H1 (cell line): ENCODE measurements around the gene RFX2. TPM values are rescaled to one million over a fixed set of nuclear protein-coding genes. Genes with fewer than 3 reads are reported as not detected.

Experiments
- ASH2L ChIP-seq: fragments of 200-600, 300-600 bp; sonication (generic); IDR thresholded peaks from one replicate; pipeline ENCODE4 v1.7.1; 2017; ENCODE audit warnings: low read length
- NANOG ChIP-seq: IDR thresholded peaks from 2 replicates; pipeline ENCODE4 v1.6.1; 2011; ENCODE audit warnings: low read length, low read depth, mild to moderate bottlenecking, inconsistent platforms; ENCODE audit not compliant: insufficient read depth, poor library complexity, severe bottlenecking
- SIN3A ChIP-seq, 2 experiments: IDR thresholded peaks in 1 of 2; conservative IDR thresholded peaks in 1 of 2; 2 replicates each; pipeline ENCODE4 v1.6.1; 2011 to 2012; ENCODE audit warnings: low read length in 2 of 2, improper control_type of control experiment in 1 of 2, low read depth in 1 of 2, mild to moderate bottlenecking in 1 of 2
- TCF12 ChIP-seq: IDR thresholded peaks from 2 replicates; pipeline ENCODE4 v1.6.1; 2011; ENCODE audit warnings: low read depth, mild to moderate bottlenecking, low read length
- YY1 ChIP-seq: IDR thresholded peaks from 2 replicates; pipeline ENCODE4 v1.6.1; 2011; ENCODE audit warnings: low read depth, mild to moderate bottlenecking, low read length
- polyA plus RNA-seq, 7 experiments: library from polyadenylated mRNA; depleted of rRNA in 3 of 7; stranded (reverse) in 5 of 7; unstranded in 2 of 7; fragments of >200 nt in 5 of 7; fragments of 200-250 nt in 2 of 7; gene quantifications; 1 replicate in 5 of 7; 2 replicates in 1 of 7; 4 replicates in 1 of 7; pipeline versions ENCODE4 v1.2.1 to v1.2.3, GENCODE V29; 2011 to 2013; ENCODE audit warnings: missing spikeins in 2 of 7, mixed read lengths in 2 of 7
- total RNA-seq: library from RNA; stranded (reverse); fragmentation: NEBNext Ultra II Directional; extraction: Animal tissue kit (Norgen Biotek cat#: 25700); gene quantifications from 2 replicates; pipeline ENCODE4 v1.2.1, GENCODE V29; 2021
- TF ChIP-seq, protein P1 (sequence below): fragments of 300-600 bp; sonication (generic); IDR thresholded peaks from 2 replicates; pipeline ENCODE4 v1.7.1; 2012; ENCODE audit warnings: low read length, moderate library complexity, mild to moderate bottlenecking, inconsistent platforms; ENCODE audit not compliant: insufficient replicate concordance
- TF ChIP-seq, protein P2 (sequence below), 3 experiments: IDR thresholded peaks; 1 replicate in 2 of 3; 2 replicates in 1 of 3; pipeline versions ENCODE4 v1.5.1 to v1.6.1; 2011; ENCODE audit warnings: low read length in 3 of 3, mild to moderate bottlenecking in 3 of 3, inconsistent platforms in 2 of 3, low read depth in 1 of 3, moderate library complexity in 1 of 3; ENCODE audit not compliant: insufficient read depth in 1 of 3; ENCODE audit errors: control extremely low read depth in 1 of 3
- TF ChIP-seq, protein P3 (sequence below): IDR thresholded peaks from 2 replicates; pipeline ENCODE4 v1.6.1; 2012; ENCODE audit warnings: inconsistent platforms

The RFX2 gene
- total and polyA plus RNA-seq, 2 of the 8 experiments (the other 6 are each of a cell fraction or from before 2014, with no cell fraction given): 4.8 to 5.3 TPM

DNA sequence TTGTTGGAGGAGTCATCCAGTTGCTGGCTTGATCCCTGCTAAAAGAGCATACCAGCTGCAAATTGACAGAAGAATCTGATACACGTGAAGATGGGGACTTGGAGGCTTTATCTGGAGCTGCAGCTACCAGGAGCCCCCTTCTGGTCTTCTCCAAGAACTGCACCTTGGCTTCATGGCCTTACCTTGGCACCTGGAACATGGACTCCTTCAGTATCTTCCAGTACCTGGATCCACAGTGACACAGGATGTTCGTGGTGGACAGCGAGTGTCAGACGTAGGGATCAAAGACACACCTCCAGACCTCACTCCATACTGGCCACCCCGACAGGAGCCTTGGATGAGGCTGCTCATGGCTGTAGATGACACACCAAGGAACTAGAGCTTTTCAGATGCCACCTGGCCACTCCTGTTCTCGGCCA, 15.3 kb upstream of the RFX2 start (continued):
- TF ChIP-seq, protein P1, sequence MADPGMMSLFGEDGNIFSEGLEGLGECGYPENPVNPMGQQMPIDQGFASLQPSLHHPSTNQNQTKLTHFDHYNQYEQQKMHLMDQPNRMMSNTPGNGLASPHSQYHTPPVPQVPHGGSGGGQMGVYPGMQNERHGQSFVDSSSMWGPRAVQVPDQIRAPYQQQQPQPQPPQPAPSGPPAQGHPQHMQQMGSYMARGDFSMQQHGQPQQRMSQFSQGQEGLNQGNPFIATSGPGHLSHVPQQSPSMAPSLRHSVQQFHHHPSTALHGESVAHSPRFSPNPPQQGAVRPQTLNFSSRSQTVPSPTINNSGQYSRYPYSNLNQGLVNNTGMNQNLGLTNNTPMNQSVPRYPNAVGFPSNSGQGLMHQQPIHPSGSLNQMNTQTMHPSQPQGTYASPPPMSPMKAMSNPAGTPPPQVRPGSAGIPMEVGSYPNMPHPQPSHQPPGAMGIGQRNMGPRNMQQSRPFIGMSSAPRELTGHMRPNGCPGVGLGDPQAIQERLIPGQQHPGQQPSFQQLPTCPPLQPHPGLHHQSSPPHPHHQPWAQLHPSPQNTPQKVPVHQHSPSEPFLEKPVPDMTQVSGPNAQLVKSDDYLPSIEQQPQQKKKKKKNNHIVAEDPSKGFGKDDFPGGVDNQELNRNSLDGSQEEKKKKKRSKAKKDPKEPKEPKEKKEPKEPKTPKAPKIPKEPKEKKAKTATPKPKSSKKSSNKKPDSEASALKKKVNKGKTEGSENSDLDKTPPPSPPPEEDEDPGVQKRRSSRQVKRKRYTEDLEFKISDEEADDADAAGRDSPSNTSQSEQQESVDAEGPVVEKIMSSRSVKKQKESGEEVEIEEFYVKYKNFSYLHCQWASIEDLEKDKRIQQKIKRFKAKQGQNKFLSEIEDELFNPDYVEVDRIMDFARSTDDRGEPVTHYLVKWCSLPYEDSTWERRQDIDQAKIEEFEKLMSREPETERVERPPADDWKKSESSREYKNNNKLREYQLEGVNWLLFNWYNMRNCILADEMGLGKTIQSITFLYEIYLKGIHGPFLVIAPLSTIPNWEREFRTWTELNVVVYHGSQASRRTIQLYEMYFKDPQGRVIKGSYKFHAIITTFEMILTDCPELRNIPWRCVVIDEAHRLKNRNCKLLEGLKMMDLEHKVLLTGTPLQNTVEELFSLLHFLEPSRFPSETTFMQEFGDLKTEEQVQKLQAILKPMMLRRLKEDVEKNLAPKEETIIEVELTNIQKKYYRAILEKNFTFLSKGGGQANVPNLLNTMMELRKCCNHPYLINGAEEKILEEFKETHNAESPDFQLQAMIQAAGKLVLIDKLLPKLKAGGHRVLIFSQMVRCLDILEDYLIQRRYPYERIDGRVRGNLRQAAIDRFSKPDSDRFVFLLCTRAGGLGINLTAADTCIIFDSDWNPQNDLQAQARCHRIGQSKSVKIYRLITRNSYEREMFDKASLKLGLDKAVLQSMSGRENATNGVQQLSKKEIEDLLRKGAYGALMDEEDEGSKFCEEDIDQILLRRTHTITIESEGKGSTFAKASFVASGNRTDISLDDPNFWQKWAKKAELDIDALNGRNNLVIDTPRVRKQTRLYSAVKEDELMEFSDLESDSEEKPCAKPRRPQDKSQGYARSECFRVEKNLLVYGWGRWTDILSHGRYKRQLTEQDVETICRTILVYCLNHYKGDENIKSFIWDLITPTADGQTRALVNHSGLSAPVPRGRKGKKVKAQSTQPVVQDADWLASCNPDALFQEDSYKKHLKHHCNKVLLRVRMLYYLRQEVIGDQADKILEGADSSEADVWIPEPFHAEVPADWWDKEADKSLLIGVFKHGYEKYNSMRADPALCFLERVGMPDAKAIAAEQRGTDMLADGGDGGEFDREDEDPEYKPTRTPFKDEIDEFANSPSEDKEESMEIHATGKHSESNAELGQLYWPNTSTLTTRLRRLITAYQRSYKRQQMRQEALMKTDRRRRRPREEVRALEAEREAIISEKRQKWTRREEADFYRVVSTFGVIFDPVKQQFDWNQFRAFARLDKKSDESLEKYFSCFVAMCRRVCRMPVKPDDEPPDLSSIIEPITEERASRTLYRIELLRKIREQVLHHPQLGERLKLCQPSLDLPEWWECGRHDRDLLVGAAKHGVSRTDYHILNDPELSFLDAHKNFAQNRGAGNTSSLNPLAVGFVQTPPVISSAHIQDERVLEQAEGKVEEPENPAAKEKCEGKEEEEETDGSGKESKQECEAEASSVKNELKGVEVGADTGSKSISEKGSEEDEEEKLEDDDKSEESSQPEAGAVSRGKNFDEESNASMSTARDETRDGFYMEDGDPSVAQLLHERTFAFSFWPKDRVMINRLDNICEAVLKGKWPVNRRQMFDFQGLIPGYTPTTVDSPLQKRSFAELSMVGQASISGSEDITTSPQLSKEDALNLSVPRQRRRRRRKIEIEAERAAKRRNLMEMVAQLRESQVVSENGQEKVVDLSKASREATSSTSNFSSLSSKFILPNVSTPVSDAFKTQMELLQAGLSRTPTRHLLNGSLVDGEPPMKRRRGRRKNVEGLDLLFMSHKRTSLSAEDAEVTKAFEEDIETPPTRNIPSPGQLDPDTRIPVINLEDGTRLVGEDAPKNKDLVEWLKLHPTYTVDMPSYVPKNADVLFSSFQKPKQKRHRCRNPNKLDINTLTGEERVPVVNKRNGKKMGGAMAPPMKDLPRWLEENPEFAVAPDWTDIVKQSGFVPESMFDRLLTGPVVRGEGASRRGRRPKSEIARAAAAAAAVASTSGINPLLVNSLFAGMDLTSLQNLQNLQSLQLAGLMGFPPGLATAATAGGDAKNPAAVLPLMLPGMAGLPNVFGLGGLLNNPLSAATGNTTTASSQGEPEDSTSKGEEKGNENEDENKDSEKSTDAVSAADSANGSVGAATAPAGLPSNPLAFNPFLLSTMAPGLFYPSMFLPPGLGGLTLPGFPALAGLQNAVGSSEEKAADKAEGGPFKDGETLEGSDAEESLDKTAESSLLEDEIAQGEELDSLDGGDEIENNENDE: no peak
- TF ChIP-seq, protein P2, sequence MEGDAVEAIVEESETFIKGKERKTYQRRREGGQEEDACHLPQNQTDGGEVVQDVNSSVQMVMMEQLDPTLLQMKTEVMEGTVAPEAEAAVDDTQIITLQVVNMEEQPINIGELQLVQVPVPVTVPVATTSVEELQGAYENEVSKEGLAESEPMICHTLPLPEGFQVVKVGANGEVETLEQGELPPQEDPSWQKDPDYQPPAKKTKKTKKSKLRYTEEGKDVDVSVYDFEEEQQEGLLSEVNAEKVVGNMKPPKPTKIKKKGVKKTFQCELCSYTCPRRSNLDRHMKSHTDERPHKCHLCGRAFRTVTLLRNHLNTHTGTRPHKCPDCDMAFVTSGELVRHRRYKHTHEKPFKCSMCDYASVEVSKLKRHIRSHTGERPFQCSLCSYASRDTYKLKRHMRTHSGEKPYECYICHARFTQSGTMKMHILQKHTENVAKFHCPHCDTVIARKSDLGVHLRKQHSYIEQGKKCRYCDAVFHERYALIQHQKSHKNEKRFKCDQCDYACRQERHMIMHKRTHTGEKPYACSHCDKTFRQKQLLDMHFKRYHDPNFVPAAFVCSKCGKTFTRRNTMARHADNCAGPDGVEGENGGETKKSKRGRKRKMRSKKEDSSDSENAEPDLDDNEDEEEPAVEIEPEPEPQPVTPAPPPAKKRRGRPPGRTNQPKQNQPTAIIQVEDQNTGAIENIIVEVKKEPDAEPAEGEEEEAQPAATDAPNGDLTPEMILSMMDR (IDR thresholded peaks at IDR 0.05; ENCODE audit: control extremely low read depth in 1 of 3, insufficient read depth in 1 of 3, low read depth in 1 of 3, low read length in 3 of 3): peak; percentile 74 to 92 (median 87)
- TF ChIP-seq, protein P3, sequence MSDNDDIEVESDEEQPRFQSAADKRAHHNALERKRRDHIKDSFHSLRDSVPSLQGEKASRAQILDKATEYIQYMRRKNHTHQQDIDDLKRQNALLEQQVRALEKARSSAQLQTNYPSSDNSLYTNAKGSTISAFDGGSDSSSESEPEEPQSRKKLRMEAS: peak; percentile 32; the same call in 1 of the 2 replicates
- TF ChIP-seq NANOG: no peak
- TF ChIP-seq SIN3A (conservative IDR thresholded peaks at IDR 0.05 in 1 of 2, IDR thresholded peaks at IDR 0.05 in 1 of 2; ENCODE audit: low read depth in 1 of 2, low read length in 2 of 2): peak in 1 of 2 experiments; percentile 56; a peak in 1 of 4 replicates
- TF ChIP-seq TCF12: 0 out of 2 replicates have a peak, but pooled peaks have one; percentile 20
- TF ChIP-seq YY1: 0 out of 2 replicates have a peak, but pooled peaks have one; percentile 47
- no peak for TF ChIP-seq ASH2L
